Activated B cell treated with CpG ODN at 0.5 μM for 24 hours (primary cell): Measurements from ENCODE around the gene POTEI. TPM values are rescaled to one million over a fixed set of nuclear protein-coding genes. Genes with fewer than 3 reads are reported as not detected.
"Not testable (repeated sequence)": the region's sequence is repeated elsewhere in the genome, so short reads cannot be mapped to it uniquely, and the experiment has no call there.

Source experiments
- ATAC-seq: fragments of 200-7000 bp; cut with Tn5 transposase; one replicate; pipeline ENCODE4 v1.10.0; 2021; ENCODE audit warnings: low read depth, mild to moderate bottlenecking, moderate library complexity
- CTCF ChIA-PET: fragments of 350-600 bp; sonication (Branson Sonifier 250); formaldehyde crosslinking; loops from one replicate; lab custom pipeline; 2021; ENCODE audit warnings: antibody characterized with exemption; lab: Charles Lee
- POLR2A ChIA-PET: fragments of 350-600 bp; sonication (Branson Sonifier 250); formaldehyde crosslinking; loops from one replicate; lab custom pipeline; 2021; ENCODE audit warnings: antibody characterized with exemption; lab: Charles Lee
- DNase-seq: peaks from one replicate; pipeline ENCODE4 v3.0.0; 2022
- H3K27ac Mint-ChIP-seq: one replicate; pipeline ENCODE4 v1.8.0; 2020; ENCODE audit warnings: mixed read lengths
- H3K27me3 Mint-ChIP-seq: one replicate; pipeline ENCODE4 v1.8.0; 2021; ENCODE audit warnings: mixed read lengths
- H3K36me3 Mint-ChIP-seq: one replicate; pipeline ENCODE4 v1.8.0; 2021; ENCODE audit warnings: low read depth, mixed read lengths
- H3K4me1 Mint-ChIP-seq: one replicate; pipeline ENCODE4 v1.8.0; 2021; ENCODE audit warnings: mixed read lengths
- H3K4me3 Mint-ChIP-seq: one replicate; pipeline ENCODE4 v1.8.0; 2020; ENCODE audit warnings: mild to moderate bottlenecking, mixed read lengths
- H3K9me3 Mint-ChIP-seq: one replicate; pipeline ENCODE4 v1.8.0; 2020; ENCODE audit warnings: mixed read lengths
- intact Hi-C: fragments of 100-400 bp; cut with micrococcal nuclease; formaldehyde crosslinking; loops from one replicate; pipeline ENCODE4 v1.15.1; 2024
- total RNA-seq: library from RNA; stranded (reverse); gene quantifications from 2 replicates; pipeline ENCODE4 v1.2.3, GENCODE V29; 2022

POTEI gene
- not detected in 2 replicates for total RNA-seq

DNA sequence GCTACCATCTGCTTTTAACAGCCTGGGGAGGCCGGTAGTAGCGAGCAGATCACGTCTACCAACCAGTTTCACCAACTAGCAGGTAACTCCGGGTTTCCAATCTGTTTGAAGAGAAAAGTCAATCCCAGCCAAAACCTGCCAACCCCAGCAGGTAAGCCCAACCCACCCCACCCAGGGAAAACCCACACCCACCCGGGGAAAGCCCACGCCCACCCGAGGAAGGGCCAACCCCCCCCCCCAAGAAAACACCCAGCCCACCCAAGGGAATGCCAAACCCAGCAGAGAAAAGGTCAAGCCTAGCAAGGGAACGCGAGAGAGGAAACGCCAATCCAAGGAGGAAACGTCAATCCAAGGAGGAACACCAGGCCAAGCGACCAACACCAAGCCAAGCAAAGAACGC lies at the start of gene POTEI:
Gene POTEI (minus strand): TSS at position 101 of the 400 bp plus-strand sequence. CDS start 93 bp downstream, at position 8.
- intact Hi-C loops, CTCF ChIA-PET, H3K27ac Mint-ChIP-seq, H3K36me3 Mint-ChIP-seq, H3K4me3 Mint-ChIP-seq, H3K27me3 Mint-ChIP-seq, POLR2A ChIA-PET, ATAC-seq, DNase-seq, H3K4me1 Mint-ChIP-seq, H3K9me3 Mint-ChIP-seq: not testable (repeated sequence)

DNA sequence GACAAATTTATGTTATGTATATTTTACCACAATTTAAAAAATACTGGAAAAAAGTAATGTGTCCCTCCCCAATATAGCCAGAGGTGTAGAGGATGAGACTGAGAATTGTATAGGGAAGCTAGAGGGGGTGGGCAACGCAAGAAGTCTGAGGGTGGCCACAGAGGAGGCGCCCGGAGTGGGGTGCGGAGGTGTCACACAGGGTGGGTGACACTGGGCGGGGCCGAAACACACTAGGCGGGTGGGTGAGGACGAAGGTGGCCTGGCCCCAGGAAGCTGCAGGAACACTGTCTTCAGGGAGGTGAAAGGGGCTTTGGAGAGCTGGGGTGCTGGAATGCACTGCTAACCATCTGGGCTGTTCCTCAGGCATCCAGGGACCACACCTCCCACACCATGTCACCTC lies 47.3 kb upstream of the POTEI start:
- ATAC-seq, H3K9me3 Mint-ChIP-seq: not testable (repeated sequence)

DNA sequence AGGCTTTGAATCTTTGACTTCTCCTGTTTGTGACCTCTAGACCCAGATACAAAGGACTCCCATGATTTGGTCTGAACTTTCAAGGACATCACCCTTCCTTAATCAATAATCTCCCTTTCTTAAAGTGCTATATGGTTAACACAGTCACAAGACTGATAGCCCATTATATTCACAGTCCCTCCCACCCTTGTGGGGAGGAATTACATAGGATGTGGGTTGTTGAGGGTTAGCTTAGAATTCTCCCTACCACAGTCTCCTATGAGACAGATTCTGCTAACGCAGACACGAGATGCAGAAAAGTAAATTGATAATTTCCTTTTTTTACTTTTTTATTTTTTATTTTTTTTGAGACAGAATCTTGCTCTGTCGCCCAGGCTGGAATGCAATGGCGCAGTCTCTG lies 45.0 kb upstream of the POTEI start:
- H3K36me3 Mint-ChIP-seq, DNase-seq, POLR2A ChIA-PET, intact Hi-C loops, H3K27me3 Mint-ChIP-seq, H3K27ac Mint-ChIP-seq, H3K9me3 Mint-ChIP-seq, H3K4me3 Mint-ChIP-seq, CTCF ChIA-PET, ATAC-seq, H3K4me1 Mint-ChIP-seq: not testable (repeated sequence)

More for the DNA sequence above, 47.3 kb upstream of the POTEI start:
- H3K27ac Mint-ChIP-seq, CTCF ChIA-PET, H3K4me1 Mint-ChIP-seq, DNase-seq, H3K36me3 Mint-ChIP-seq, POLR2A ChIA-PET, H3K4me3 Mint-ChIP-seq, H3K27me3 Mint-ChIP-seq, intact Hi-C loops: not testable (repeated sequence)

DNA sequence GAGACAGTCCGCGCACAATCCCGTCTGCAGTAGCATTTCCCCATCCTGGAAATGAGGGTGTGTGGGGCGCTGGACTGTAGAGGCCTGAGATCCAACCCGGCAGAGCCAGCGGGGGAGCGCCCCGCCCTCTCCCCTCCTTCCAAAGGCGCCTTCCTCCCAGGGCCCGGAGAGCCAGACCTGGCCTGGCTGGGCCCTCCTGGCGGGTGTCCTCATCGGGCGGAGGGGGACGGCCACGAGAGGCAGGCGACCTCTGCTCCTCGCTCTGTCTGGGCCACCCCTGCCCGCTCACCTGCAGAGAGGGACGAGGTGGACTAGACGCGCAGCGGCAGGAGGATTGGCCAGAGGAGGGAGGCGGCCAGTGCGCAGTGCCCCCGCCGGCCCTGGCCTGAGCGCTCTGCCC lies 40.3 kb upstream of the POTEI start:
- H3K27me3 Mint-ChIP-seq, ATAC-seq, DNase-seq, H3K4me3 Mint-ChIP-seq, H3K9me3 Mint-ChIP-seq, H3K36me3 Mint-ChIP-seq, intact Hi-C loops, CTCF ChIA-PET, H3K4me1 Mint-ChIP-seq, H3K27ac Mint-ChIP-seq, POLR2A ChIA-PET: not testable (repeated sequence)

DNA sequence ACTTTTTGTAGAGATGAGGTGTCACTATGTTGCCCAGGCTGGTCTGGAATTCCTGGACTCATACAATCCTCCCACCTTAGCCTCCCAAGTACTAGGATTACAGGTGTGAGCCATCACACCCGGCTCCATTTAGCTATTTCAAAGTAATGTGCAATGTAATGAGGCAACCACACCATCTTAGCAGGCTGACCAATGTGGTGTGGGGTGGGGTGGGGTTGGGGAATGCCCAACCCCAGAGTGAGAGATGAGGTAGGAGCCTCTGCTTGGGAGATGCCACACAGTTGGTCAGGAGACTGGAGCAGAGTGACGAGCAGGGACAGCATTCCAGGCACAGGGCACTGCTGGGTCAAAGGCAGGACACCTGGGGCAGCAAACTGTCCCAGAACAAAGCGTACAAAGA lies 39.3 kb upstream of the POTEI start:
- intact Hi-C loops, H3K4me1 Mint-ChIP-seq, H3K27ac Mint-ChIP-seq, H3K4me3 Mint-ChIP-seq, POLR2A ChIA-PET, DNase-seq, H3K27me3 Mint-ChIP-seq, CTCF ChIA-PET, H3K9me3 Mint-ChIP-seq, ATAC-seq, H3K36me3 Mint-ChIP-seq: not testable (repeated sequence)

DNA sequence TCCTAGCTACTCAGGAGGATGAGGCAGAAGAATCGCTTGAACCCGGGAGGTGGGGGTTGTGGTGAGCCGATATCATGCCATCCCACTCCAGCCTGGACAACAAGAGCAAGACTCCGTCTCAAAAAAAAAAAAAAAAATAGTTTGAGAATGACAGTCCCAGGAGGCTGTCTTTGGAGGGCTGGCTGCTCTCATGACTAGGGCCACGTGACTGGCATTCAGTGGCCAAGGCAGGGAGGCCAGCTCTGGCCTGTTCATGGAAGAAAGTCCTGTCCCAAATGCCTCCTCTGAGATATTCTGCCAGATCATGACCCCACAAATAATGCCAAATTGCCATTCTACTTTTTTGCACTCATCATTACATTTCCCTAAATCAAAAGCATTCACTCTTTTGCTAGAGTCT lies 35.9 kb upstream of the POTEI start:
- H3K36me3 Mint-ChIP-seq, DNase-seq, intact Hi-C loops, H3K4me1 Mint-ChIP-seq, H3K27me3 Mint-ChIP-seq, ATAC-seq, CTCF ChIA-PET, H3K4me3 Mint-ChIP-seq, H3K9me3 Mint-ChIP-seq, POLR2A ChIA-PET, H3K27ac Mint-ChIP-seq: not testable (repeated sequence)

DNA sequence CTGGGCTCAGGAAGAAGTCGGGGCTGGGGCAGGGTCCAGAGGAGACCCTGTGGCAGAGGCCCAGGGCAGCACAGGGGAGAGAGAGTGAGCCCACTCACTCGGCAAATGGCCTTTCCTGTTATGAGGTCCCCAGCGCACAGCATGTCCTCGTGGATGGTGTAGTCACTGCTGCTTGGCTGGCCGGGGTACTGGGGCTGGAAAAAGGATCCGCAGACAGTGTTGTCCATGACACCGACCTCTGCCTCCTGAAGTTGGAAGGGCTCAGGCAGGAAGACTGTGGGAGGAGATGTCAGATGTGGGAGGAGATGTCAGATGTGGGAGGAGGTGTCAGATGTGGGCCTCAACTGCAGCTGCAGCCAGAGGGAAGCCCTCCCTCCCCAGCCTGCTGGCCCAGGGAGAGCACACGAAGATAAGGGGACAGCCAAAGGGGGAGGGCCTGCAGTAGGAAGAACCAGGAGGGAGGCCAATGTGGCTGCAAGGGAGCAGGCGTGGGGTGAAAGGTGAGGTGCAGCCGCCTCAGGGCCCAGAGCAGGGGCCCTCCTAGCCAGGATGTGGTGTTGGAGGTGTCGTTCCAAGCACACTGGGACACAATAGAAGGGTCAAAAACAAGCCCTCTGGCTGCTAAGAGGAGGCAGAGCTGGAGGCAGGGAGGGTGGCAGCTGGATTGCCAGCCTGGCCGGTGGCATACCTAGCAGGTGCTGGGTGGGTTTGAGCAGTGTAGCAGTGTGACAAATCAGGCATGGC lies 34.8 kb upstream of the POTEI start:
- intact Hi-C loops, DNase-seq, H3K27ac Mint-ChIP-seq, H3K9me3 Mint-ChIP-seq, POLR2A ChIA-PET, H3K4me3 Mint-ChIP-seq, ATAC-seq, H3K4me1 Mint-ChIP-seq, H3K36me3 Mint-ChIP-seq, CTCF ChIA-PET, H3K27me3 Mint-ChIP-seq: not testable (repeated sequence)

DNA sequence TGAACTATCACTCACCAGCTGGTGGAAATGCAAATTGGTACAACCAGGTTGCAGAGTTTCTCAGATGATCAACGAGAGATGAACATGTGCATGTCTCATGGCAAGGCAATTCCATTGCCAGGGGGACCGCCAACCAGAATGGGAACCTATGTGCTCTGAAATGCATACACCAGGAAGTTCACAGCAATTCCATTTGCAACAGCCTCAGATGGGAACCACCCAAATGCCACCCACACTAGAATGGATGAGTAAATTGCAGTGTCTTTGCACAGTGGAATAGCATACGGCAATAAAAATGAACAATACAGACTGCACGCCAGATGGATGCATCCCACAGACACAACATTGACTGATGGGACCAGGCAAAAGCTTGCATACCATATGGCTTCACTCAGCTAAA lies 33.7 kb upstream of the POTEI start:
- intact Hi-C loops, ATAC-seq, H3K27me3 Mint-ChIP-seq, H3K36me3 Mint-ChIP-seq, H3K27ac Mint-ChIP-seq, POLR2A ChIA-PET, H3K9me3 Mint-ChIP-seq, H3K4me3 Mint-ChIP-seq, H3K4me1 Mint-ChIP-seq, CTCF ChIA-PET, DNase-seq: not testable (repeated sequence)

DNA sequence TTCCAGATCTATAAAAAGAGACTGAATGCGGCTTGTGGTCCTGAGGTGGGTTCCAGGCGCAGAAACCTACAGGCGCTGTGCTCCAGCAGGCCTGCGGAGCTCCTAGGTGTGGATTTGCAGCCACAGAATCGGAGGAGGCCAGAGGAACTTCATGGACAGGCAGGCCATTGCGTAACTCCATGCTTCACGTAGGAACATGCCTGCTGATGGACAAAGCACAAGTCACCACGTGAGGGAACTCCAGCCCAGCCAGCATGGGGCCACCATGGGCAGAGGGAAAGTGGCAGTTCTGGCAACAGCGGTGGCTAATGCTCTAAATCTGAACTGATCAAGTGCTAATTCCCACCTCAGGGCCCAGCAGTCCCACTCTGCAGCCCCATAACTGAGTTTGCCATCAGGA lies 29.1 kb upstream of the POTEI start:
- intact Hi-C loops, H3K4me1 Mint-ChIP-seq, H3K4me3 Mint-ChIP-seq, ATAC-seq, CTCF ChIA-PET, H3K27me3 Mint-ChIP-seq, POLR2A ChIA-PET, DNase-seq, H3K36me3 Mint-ChIP-seq, H3K27ac Mint-ChIP-seq, H3K9me3 Mint-ChIP-seq: not testable (repeated sequence)

DNA sequence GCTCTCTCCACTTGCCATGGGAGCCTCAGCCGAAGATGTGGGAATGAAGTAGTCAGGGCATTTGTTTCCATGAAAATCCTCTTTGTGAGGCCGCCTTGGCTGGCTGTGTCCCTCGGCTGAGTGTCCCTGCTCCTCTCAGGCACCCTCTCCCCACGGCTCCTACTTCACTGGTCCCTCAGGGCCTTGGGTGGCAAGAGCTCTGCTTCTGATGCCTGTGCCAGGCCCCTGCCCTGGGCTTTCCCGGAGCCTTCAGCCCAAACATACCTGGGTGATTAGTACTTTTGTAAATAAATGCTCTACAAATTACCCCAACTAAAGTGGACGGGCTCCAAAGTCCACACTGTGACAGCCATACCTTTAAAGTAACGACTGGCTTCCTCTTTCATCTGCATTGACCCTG lies 27.5 kb upstream of the POTEI start:
- H3K4me3 Mint-ChIP-seq, intact Hi-C loops, H3K9me3 Mint-ChIP-seq, DNase-seq, H3K27ac Mint-ChIP-seq, POLR2A ChIA-PET, CTCF ChIA-PET, ATAC-seq, H3K36me3 Mint-ChIP-seq, H3K27me3 Mint-ChIP-seq, H3K4me1 Mint-ChIP-seq: not testable (repeated sequence)

DNA sequence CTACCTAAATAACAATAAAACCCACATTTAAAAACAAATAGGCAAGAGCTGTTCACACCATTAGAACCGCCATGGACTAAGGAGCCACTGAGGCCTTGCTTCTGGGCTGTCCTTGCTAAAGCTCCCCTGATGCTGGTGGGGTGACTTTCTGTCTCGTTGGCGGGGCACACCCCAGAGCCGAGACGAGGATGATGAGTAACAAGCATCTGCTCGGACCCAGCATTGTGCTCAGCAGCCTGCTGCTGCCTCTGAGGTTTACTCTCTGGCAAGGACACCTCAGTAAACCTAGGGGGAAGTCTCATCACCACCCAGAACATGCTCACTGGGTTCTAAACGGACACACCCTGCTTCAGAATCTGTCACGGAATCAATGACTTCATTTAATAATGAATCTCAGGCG lies 22.5 kb upstream of the POTEI start:
- CTCF ChIA-PET, intact Hi-C loops, H3K4me3 Mint-ChIP-seq, H3K27me3 Mint-ChIP-seq, POLR2A ChIA-PET, DNase-seq, H3K4me1 Mint-ChIP-seq, H3K36me3 Mint-ChIP-seq, H3K9me3 Mint-ChIP-seq, H3K27ac Mint-ChIP-seq: not testable (repeated sequence)
- ATAC-seq, result peak; percentile 42

DNA sequence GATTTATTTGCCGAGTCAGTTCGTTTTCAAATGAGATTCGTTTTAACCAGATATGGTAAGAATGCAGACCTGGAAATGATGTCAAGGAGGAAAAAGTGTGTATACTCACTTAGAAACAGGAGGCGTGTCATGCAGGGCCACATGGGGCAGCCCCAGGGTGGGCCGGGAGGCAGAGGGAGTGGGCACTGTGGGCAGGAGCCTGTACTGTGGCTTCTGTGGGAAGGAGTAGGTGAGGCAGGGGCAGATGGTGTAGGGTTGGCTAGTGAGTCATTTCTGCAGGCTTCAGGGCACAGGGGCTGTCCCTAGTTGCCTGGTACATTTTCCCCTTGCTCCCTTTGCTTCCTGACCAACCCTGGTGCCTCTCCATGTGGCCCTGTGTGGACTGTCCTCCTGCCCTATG lies 22.1 kb upstream of the POTEI start:
- H3K4me3 Mint-ChIP-seq, H3K27ac Mint-ChIP-seq, H3K36me3 Mint-ChIP-seq, H3K27me3 Mint-ChIP-seq, H3K9me3 Mint-ChIP-seq, H3K4me1 Mint-ChIP-seq, POLR2A ChIA-PET, intact Hi-C loops, CTCF ChIA-PET, DNase-seq: not testable (repeated sequence)
- ATAC-seq, result peak; percentile 85
